HepG2 (cell line): ENCODE results near the gene HYI. TPM values are rescaled to one million over a fixed set of nuclear protein-coding genes. Genes with fewer than 3 reads are reported as not detected.

Experiments used
- ATAC-seq: fragments of 200-7000 bp; cut with Tn5 transposase; 3 replicates; pipeline ENCODE4 v1.9.1; 2020; ENCODE audit warnings: mild to moderate bottlenecking, moderate library complexity
- BruUV-seq: library from RNA; stranded (reverse); fragments of 400-500 nt; replicated peaks from 2 replicates; lab custom pipeline; 2021; lab: Mats Ljungman, UMichigan
- CTCF ChIA-PET: fragments of 300-600 bp; formaldehyde crosslinking; extraction: SDS; loops from one replicate; lab custom pipeline; 2021; ENCODE audit warnings: low total read pairs, inconsistent platforms, low intra/inter-chr PET ratio; lab: Yijun Ruan, JAX
- POLR2A ChIA-PET: fragments of 350-600 bp; sonication (Branson Sonifier 250); formaldehyde crosslinking; loops from one replicate; lab custom pipeline; 2020; ENCODE audit warnings: antibody characterized with exemption, inconsistent platforms; lab: Yijun Ruan, JAX
- DNase-seq: peaks from one replicate; pipeline ENCODE4 v3.0.0-alpha.2; 2015; ENCODE audit warnings: low spot score
- FAIRE-seq: peaks from 3 replicates; lab custom pipeline; 2011; peaks lifted over from hg19 to GRCh38; lab: Jason Lieb, UNC
- H2AFZ ChIP-seq: one replicate; pipeline ENCODE4 v1.6.1; 2011; ENCODE audit warnings: low read length, inconsistent platforms
- H3K27ac ChIP-seq: fragments of 300-600 bp; 3 replicates; pipeline ENCODE4 v1.8.0; 2011; ENCODE audit warnings: mixed run types, mild to moderate bottlenecking, mixed read lengths, low read length, inconsistent platforms; ENCODE audit not compliant: insufficient read depth; ENCODE audit errors: extremely low read length
- H3K27me3 ChIP-seq, 2 experiments: fragments of 200-600 bp in 1 of 2; 2 replicates in 1 of 2; 3 replicates in 1 of 2; pipeline versions ENCODE4 v1.6.0 to v1.8.0; 2011; ENCODE audit warnings: low read length in 2 of 2, mild to moderate bottlenecking in 2 of 2, moderate library complexity in 2 of 2, inconsistent platforms in 1 of 2; ENCODE audit not compliant: insufficient read depth in 2 of 2, control insufficient read depth in 1 of 2
- H3K36me3 ChIP-seq, 2 experiments: fragments of 200-600 bp in 1 of 2; replicated peaks in 1 of 2; 2 replicates in 1 of 2; 3 replicates in 1 of 2; pipeline versions ENCODE4 v1.5.1 to v1.8.0; 2011; ENCODE audit warnings: low read length in 2 of 2, inconsistent platforms in 1 of 2; ENCODE audit not compliant: insufficient read depth in 2 of 2, control insufficient read depth in 1 of 2
- H3K4me1 ChIP-seq: 2 replicates; pipeline ENCODE4 v1.5.1; 2012; ENCODE audit warnings: low read length, inconsistent platforms; ENCODE audit not compliant: insufficient read depth
- H3K4me2 ChIP-seq: 2 replicates; pipeline ENCODE4 v1.6.0; 2011; ENCODE audit warnings: low read depth, low read length, inconsistent platforms
- H3K4me3 ChIP-seq, 3 experiments: fragments of 200-600 bp in 1 of 3; sonication (generic), shearing (Covaris generic) in 1 of 3; replicated peaks in 1 of 3; 2 replicates each; pipeline ENCODE4 v1.5.1; 2011 to 2016; ENCODE audit warnings: low read length in 3 of 3, inconsistent platforms in 2 of 3, low read depth in 2 of 3, mild to moderate bottlenecking in 2 of 3, control low read depth in 1 of 3, mixed read lengths in 1 of 3; ENCODE audit not compliant: insufficient read depth in 1 of 3
- H3K79me2 ChIP-seq: one replicate; pipeline ENCODE4 v1.6.1; 2011; ENCODE audit warnings: low read length, inconsistent platforms; ENCODE audit not compliant: insufficient read depth
- H3K9ac ChIP-seq: 2 replicates; pipeline ENCODE4 v1.6.0; 2011; ENCODE audit warnings: mild to moderate bottlenecking, low read depth, low read length, inconsistent platforms; ENCODE audit not compliant: insufficient read depth
- H3K9me3 ChIP-seq: 2 replicates; pipeline ENCODE4 v1.5.1; 2012; ENCODE audit warnings: mild to moderate bottlenecking, low read length
- H4K20me1 ChIP-seq: 2 replicates; pipeline ENCODE4 v1.6.0; 2011; ENCODE audit warnings: inconsistent platforms, mild to moderate bottlenecking, low read length, moderate library complexity; ENCODE audit not compliant: insufficient read depth
- ARID4A ChIP-seq: sonication (generic); formaldehyde crosslinking; IDR thresholded peaks from 2 replicates; pipeline ENCODE4 v1.5.0; 2020; ENCODE audit warnings: mild to moderate bottlenecking, missing genetic modification reagents, borderline replicate concordance
- DMAP1 ChIP-seq: IDR thresholded peaks from 2 replicates; pipeline ENCODE4 v1.6.1; 2016
- FOXM1 ChIP-seq: sonication (generic); formaldehyde crosslinking; IDR thresholded peaks from 2 replicates; pipeline ENCODE4 v1.5.0; 2020; ENCODE audit warnings: missing genetic modification reagents
- REXO4 ChIP-seq: sonication (generic); formaldehyde crosslinking; IDR thresholded peaks from 2 replicates; pipeline ENCODE4 v1.8.0; 2022; ENCODE audit warnings: missing genetic modification reagents, mild to moderate bottlenecking, borderline replicate concordance
- ZFYVE20 ChIP-seq: sonication (generic); formaldehyde crosslinking; IDR thresholded peaks from 2 replicates; pipeline ENCODE4 v1.8.0; 2023; ENCODE audit warnings: low read depth, mild to moderate bottlenecking, moderate library complexity, missing genetic modification reagents, borderline replicate concordance
- ZNF10 ChIP-seq: sonication (generic); formaldehyde crosslinking; IDR thresholded peaks from 2 replicates; pipeline ENCODE4 v1.4.0; 2020; ENCODE audit warnings: mild to moderate bottlenecking, low read depth, missing genetic modification reagents, borderline replicate concordance
- ZNF274 ChIP-seq: sonication (generic); formaldehyde crosslinking; IDR thresholded peaks from 2 replicates; pipeline ENCODE4 v1.5.1; 2020; ENCODE audit warnings: mild to moderate bottlenecking, missing genetic modification reagents
- ZNF30 ChIP-seq: sonication (generic); formaldehyde crosslinking; IDR thresholded peaks from 2 replicates; pipeline ENCODE4 v1.5.0; 2020; ENCODE audit warnings: mild to moderate bottlenecking, missing genetic modification reagents
- ZNF337 ChIP-seq: sonication (generic); formaldehyde crosslinking; IDR thresholded peaks from 2 replicates; pipeline ENCODE4 v1.5.1; 2020; ENCODE audit warnings: missing genetic modification reagents, low read depth, mild to moderate bottlenecking, borderline replicate concordance
- ZNF607 ChIP-seq: sonication (generic); formaldehyde crosslinking; IDR thresholded peaks from 2 replicates; pipeline ENCODE4 v1.5.1; 2020; ENCODE audit warnings: missing genetic modification reagents, mild to moderate bottlenecking, borderline replicate concordance
- WGBS: methylation state at CpG from one replicate; pipeline ENCODE4 v1.1.6; 2017; ENCODE audit warnings: low lambda C conversion rate; 5-methylcytosine and 5-hydroxymethylcytosine counted together
- in situ Hi-C: cut with HindIII; loops from 2 replicates; pipeline ENCODE4 v1.10.0; 2017; ENCODE audit warnings: low pct_unique_long_range_greater_than_20kb; ENCODE audit not compliant: extremely low pct_ligation_motif_present
- intact Hi-C: fragments of 100-400 bp; cut with micrococcal nuclease; formaldehyde crosslinking; loops from one replicate; pipeline ENCODE4 v1.10.0; 2022; ENCODE audit not compliant: unreplicated experiment
- polyA plus RNA-seq, 8 experiments: library from polyadenylated mRNA; depleted of rRNA in 3 of 8; stranded (reverse) in 7 of 8; unstranded in 1 of 8; fragments of >200 nt; fragmentation: Illumina TruSeq in 4 of 8; extraction: Trizol in 4 of 8; gene quantifications; 2 replicates each; pipeline versions ENCODE4 v1.2.1 to v1.2.3, GENCODE V29; 2011 to 2016; ENCODE audit warnings: low read depth in 4 of 8, missing spikeins in 1 of 8, mixed read lengths in 1 of 8; ENCODE audit not compliant: insufficient read depth in 1 of 8
- total RNA-seq, 5 experiments: library from RNA; depleted of rRNA; stranded (reverse); fragments of >200 nt; fragmentation: Illumina TruSeq; extraction: Trizol; gene quantifications; 2 replicates each; pipeline ENCODE4 v1.2.3, GENCODE V29; 2016; ENCODE audit warnings: low read depth in 1 of 5
- TF ChIP-seq, protein P1 (sequence below): sonication (generic); formaldehyde crosslinking; conservative IDR thresholded peaks from 2 replicates; pipeline ENCODE4 v1.8.1; 2023; ENCODE audit warnings: missing genetic modification reagents
- TF ChIP-seq, protein P2 (sequence below): sonication (generic); formaldehyde crosslinking; IDR thresholded peaks from 2 replicates; pipeline ENCODE4 v1.4.0; 2020; ENCODE audit warnings: mild to moderate bottlenecking, missing genetic modification reagents

The HYI gene
- total and polyA plus RNA-seq, 2 of the 13 experiments (the other 11 are each of a cell fraction or from before 2014, with no cell fraction given): not detected

- DNase-seq (no peak), FAIRE-seq (no peak), ATAC-seq (no peak)
- Histone ChIP-seq H3K4me3 (no peak overlapping the region), H3K9me3 (no peaks in the 10 kb centered on the region), H4K20me1 (no peaks in the 10 kb centered on the region), H3K36me3 (peaks cover 7 to 30% of the 10 kb centered on the region in 2 experiments; a peak in 4 of 5 replicates), H3K4me2 (no peak overlapping the region), H3K4me1 (peaks cover 16% of the 10 kb centered on the region), H3K79me2 (no peaks in the 10 kb centered on the region), H3K27me3 (no peaks in the 10 kb centered on the region), H3K9ac (no peak overlapping the region), H3K27ac (no peak overlapping the region), H2AFZ (no peak overlapping the region)
- WGBS: 88% methylated on average over 5 of the region's 5 CpGs
- TF ChIP-seq ZNF337 (no peak), DMAP1 (no peak), ZNF607 (CRISPR knock-in tag) (no peak), ZFYVE20 (no peak), FOXM1 (CRISPR knock-in tag) (no peak), ZNF10 (CRISPR knock-in tag) (no peak), ZNF274 (CRISPR knock-in tag) (no peak), REXO4 (no peak), ZNF30 (no peak), ARID4A (no peak)
- TF ChIP-seq, protein P1, sequence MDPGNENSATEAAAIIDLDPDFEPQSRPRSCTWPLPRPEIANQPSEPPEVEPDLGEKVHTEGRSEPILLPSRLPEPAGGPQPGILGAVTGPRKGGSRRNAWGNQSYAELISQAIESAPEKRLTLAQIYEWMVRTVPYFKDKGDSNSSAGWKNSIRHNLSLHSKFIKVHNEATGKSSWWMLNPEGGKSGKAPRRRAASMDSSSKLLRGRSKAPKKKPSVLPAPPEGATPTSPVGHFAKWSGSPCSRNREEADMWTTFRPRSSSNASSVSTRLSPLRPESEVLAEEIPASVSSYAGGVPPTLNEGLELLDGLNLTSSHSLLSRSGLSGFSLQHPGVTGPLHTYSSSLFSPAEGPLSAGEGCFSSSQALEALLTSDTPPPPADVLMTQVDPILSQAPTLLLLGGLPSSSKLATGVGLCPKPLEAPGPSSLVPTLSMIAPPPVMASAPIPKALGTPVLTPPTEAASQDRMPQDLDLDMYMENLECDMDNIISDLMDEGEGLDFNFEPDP (CRISPR knock-in tag): no peak
- TF ChIP-seq, protein P2, sequence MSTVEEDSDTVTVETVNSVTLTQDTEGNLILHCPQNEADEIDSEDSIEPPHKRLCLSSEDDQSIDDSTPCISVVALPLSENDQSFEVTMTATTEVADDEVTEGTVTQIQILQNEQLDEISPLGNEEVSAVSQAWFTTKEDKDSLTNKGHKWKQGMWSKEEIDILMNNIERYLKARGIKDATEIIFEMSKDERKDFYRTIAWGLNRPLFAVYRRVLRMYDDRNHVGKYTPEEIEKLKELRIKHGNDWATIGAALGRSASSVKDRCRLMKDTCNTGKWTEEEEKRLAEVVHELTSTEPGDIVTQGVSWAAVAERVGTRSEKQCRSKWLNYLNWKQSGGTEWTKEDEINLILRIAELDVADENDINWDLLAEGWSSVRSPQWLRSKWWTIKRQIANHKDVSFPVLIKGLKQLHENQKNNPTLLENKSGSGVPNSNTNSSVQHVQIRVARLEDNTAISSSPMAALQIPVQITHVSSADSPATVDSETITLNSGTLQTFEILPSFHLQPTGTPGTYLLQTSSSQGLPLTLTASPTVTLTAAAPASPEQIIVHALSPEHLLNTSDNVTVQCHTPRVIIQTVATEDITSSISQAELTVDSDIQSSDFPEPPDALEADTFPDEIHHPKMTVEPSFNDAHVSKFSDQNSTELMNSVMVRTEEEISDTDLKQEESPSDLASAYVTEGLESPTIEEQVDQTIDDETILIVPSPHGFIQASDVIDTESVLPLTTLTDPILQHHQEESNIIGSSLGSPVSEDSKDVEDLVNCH: no peak
- no TSS peak for BruUV-seq
- ChIA-PET CTCF (interaction anchor here (2.0 kb wide), 1 partner anchor 178 kb away, joined by 36 read pairs; no protein-coding TSS in a partner anchor), POLR2A (no interaction called here)
- intact Hi-C loops (no loop called here), in situ Hi-C loops (loop anchor here (25.0 kb wide), 1 partner anchor 504 kb away; no protein-coding TSS in a partner anchor)
Observed at GRCh38 chr1:43415901-43416300, 37.8 kb downstream of the HYI start.
